ENCODE results near the gene IGFBP1.

DNA sequence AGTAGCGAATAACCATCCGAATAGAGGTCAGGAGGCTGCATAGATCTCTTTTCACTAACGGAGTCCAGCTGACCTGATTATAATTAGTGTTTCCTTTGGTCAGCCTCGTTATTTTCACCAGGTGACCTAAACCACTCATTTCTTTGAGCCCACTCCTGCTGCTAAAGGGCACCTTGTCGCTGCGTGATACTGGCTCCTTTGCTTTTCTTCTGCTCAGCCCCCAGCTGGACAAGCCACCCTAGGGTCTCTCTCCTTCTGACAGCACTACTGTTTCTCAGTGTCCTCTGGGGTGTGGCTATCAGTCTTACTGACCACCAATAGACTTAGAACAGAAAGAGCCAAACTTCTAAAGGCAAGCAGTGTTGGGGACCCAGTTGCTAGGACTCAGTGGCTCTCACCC lies 35.5 kb downstream of the IGFBP1 start:
- TF ChIP-seq, protein P1, sequence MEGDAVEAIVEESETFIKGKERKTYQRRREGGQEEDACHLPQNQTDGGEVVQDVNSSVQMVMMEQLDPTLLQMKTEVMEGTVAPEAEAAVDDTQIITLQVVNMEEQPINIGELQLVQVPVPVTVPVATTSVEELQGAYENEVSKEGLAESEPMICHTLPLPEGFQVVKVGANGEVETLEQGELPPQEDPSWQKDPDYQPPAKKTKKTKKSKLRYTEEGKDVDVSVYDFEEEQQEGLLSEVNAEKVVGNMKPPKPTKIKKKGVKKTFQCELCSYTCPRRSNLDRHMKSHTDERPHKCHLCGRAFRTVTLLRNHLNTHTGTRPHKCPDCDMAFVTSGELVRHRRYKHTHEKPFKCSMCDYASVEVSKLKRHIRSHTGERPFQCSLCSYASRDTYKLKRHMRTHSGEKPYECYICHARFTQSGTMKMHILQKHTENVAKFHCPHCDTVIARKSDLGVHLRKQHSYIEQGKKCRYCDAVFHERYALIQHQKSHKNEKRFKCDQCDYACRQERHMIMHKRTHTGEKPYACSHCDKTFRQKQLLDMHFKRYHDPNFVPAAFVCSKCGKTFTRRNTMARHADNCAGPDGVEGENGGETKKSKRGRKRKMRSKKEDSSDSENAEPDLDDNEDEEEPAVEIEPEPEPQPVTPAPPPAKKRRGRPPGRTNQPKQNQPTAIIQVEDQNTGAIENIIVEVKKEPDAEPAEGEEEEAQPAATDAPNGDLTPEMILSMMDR (IDR thresholded peaks at IDR 0.05; ENCODE audit: insufficient read depth, low read length, poor library complexity, severe bottlenecking): no peak
- 0 out of 2 replicates have a peak, but pooled peaks have one; percentile 12 for TF ChIP-seq EZH2phosphoT487 (conservative IDR thresholded peaks at IDR 0.05; ENCODE audit: low read length)

All from SU-DHL-6 (cell line).